Sigmoid colon (tissue), 4 donors: ENCODE data around the gene PPP2R2C.

Experiments used
- CTCF ChIP-seq, 4 experiments: fragments of 450-650 bp in 3 of 4; fragments of 200-600 bp in 1 of 4; IDR thresholded peaks; one replicate each; pipeline ENCODE4 v1.5.1; 2016 to 2019; ENCODE audit warnings: antibody characterized with exemption in 4 of 4, mild to moderate bottlenecking in 3 of 4, moderate library complexity in 2 of 4
- EP300 ChIP-seq, 4 donors: sonication (generic); formaldehyde crosslinking; IDR thresholded peaks; one replicate each; pipeline ENCODE4 v1.6.1; 2017; ENCODE audit warnings: antibody characterized with exemption in 4 of 4
- POLR2A ChIP-seq, 2 donors: fragments of 450-650 bp; IDR thresholded peaks; one replicate each; pipeline ENCODE4 v1.6.1; 2016; ENCODE audit warnings: antibody characterized with exemption in 2 of 2, mild to moderate bottlenecking in 2 of 2, moderate library complexity in 2 of 2

GRCh38 chr4:6371812-6372211 is 100.6 kb downstream of the PPP2R2C start:
- TF ChIP-seq CTCF (IDR thresholded peaks at IDR 0.05) (no peak), POLR2A (IDR thresholded peaks at IDR 0.05) (no peak), EP300 (IDR thresholded peaks at IDR 0.05) (no peak)
